ENCODE measurements around the gene HEXIM1.
A peak's percentile ranks its signal among the peaks of the same experiment; 100 is the strongest.

Gene HEXIM1

DNA sequence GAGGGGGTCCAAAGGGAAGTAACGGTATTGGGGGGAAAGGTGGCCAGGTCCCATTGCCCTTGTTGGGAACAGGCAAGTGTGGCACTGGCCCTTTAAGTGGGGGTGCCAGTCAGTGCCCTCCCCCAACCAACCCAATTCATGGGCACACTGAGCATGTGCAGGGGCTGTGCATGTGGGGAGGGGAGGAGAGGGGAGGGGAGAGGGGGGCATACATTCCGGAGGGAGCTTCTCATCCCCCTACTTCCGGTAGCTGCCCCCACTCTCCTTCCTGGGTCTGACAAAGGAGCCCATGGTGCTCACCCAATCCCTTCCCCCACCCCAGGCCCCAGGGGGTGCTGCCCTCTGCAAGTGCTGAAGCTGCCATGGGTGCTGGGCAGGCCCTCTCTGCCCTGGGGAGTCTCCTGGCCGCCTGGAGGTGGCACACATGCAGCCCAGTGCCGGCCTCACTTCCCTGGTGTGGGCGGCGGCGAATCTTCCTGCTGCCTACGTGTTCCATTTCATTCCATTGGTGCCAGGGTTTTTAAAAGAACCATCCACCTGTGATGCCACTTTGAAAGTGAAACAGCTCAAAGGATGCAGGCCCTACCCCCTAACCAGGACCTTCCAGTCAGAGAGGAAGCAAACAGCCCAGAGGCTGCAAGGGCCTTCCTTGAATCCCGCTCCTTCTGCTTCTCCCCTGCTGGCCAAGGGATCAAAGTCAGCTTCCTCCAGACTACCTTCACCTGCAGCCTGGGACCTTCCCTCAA, 24.4 kb downstream of the HEXIM1 start:
- Histone ChIP-seq H3K9me3 (no peaks in the 10 kb centered on the region), H3K27me3 (no peaks in the 10 kb centered on the region), H3K4me1 (peaks cover 0 to 45% (median 33%) of the 10 kb centered on the region in 4 donors), H3K4me3 (peak overlapping the region; percentile 43 to 52), H3K36me3 (no peaks in the 10 kb centered on the region), H3K27ac (peak overlapping the region; percentile 88 to 96)
- peak in 1 of 2 experiments; percentile 22 for TF ChIP-seq CTCF (IDR thresholded peaks at IDR 0.05)
- intact Hi-C loops (cut with DNase I; ENCODE audit: low total_unique reads), result no loop called here
- DNase-seq, result peak; percentile 62 to 89

DNA sequence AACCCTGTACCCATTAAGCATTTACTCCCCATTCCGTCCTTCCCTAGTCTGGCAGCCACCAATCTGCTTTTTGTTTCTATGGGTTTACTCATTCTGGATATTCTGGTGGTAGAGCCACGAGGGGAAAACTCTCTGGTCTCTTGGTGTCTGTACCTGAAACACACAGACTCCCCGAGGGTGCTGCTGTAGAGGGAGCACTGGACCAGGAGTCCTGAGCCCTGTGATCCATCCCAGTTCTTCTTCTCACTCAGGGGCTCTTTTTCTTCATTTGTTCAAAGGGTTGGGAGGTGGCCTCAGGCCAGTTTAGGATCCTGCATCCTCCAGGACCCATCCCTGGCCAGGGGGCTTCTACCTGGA, 27.5 kb downstream of the HEXIM1 start:
- no peaks in the 10 kb centered on the region for H3K36me3 ChIP-seq
- intact Hi-C loops (cut with DNase I; ENCODE audit: low total_unique reads), result no loop called here
- peak overlapping the region; percentile 45 to 55 for H3K27ac ChIP-seq
- no peaks in the 10 kb centered on the region for H3K27me3 ChIP-seq
- no peak for DNase-seq
- no peaks in the 10 kb centered on the region for H3K9me3 ChIP-seq
- H3K4me3 ChIP-seq, result no peak overlapping the region
- H3K4me1 ChIP-seq, result peaks cover 0 to 40% (median 28%) of the 10 kb centered on the region in 4 donors
- TF ChIP-seq CTCF (IDR thresholded peaks at IDR 0.05), result no peak

DNA sequence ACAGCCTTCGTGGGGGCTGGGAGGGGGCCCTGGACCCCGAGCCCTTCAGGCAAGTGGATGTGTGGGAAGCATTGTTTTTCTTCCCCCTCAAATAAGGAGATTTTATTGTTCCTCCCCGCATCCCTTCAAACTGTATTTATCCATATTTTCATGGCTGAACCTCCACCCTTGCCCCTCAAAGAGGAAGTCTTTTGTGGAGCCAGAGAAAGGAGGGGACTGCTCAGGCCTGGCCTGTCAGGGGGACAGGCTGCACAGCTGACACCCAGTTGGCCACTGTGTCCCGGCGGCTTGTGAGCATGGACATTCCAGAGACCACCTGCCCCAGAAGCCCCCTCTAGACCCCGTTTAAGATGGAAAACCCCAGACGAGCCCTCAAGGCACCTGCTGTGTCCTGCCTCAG, 29.3 kb downstream of the HEXIM1 start:
- Histone ChIP-seq H3K36me3 (no peaks in the 10 kb centered on the region), H3K27ac (no peak overlapping the region), H3K4me1 (peaks cover 0 to 21% (median 13%) of the 10 kb centered on the region in 4 donors), H3K9me3 (no peaks in the 10 kb centered on the region), H3K4me3 (no peak overlapping the region), H3K27me3 (no peaks in the 10 kb centered on the region)
- TF ChIP-seq CTCF (IDR thresholded peaks at IDR 0.05), result no peak
- intact Hi-C loops (cut with DNase I; ENCODE audit: low total_unique reads), result no loop called here
- DNase-seq, result no peak

DNA sequence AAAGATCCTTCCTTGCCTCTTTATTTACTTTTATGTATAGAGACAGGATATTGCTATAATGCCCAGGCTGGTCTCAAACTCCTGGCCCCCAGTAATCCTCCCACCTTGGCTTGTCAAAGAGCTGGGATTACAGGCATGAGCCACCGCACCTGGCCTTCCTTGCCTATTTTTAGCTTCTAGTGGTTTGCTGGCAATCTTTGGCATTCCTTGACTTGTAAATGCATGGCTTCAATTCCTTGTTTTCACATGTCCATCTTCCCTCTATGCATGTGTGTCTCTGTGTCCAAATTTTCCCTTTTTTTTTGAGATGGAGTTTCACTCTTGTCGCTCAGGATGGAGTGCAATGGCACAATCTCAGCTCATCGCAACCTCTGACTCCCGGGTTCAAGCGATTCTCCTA, 35.9 kb downstream of the HEXIM1 start:
- Histone ChIP-seq H3K27ac (no peak overlapping the region), H3K4me3 (no peak overlapping the region), H3K27me3 (peaks cover 0 to 2% of the 10 kb centered on the region in 2 donors), H3K36me3 (no peaks in the 10 kb centered on the region), H3K4me1 (no peaks in the 10 kb centered on the region), H3K9me3 (no peaks in the 10 kb centered on the region)
- TF ChIP-seq CTCF (IDR thresholded peaks at IDR 0.05), result no peak
- intact Hi-C loops (cut with DNase I; ENCODE audit: low total_unique reads), result no loop called here
- DNase-seq, result no peak

DNA sequence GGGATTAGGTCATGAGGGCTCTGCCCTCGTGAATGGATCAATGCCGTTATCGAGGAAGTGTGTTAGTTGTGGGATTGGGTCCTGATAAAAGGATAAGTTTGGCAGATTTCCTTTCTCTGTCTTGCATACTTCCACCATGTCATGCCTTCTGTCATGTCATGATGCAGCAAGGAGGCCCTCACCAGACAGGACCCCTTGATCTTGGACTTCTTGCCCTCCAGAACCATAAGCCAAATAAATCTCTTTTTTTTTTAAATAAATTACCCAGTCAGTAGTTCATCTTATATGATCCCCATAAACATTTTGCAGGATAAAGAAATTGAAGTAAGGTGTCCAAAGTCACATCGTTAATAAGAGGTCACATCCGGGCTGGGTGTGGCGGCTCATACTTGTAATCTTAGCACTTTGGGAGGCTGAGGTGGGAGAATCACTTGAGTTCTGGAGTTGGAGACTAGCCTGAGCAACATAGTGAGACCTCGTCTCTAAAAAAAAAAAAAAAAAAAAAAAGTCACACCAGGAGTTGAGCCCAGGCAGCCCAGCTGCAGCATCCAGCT, 38.6 kb downstream of the HEXIM1 start:
- Histone ChIP-seq H3K27ac (no peak overlapping the region), H3K9me3 (no peaks in the 10 kb centered on the region), H3K4me3 (no peak overlapping the region), H3K27me3 (peaks cover 0 to 2% of the 10 kb centered on the region in 2 donors), H3K36me3 (no peaks in the 10 kb centered on the region), H3K4me1 (no peaks in the 10 kb centered on the region)
- TF ChIP-seq CTCF (IDR thresholded peaks at IDR 0.05), result no peak
- intact Hi-C loops (cut with DNase I; ENCODE audit: low total_unique reads), result no loop called here
- no peak for DNase-seq
